ENCODE measurements around the gene ZNF280B. TPM values are rescaled to one million over a fixed set of nuclear protein-coding genes. Genes with fewer than 3 reads are reported as not detected.

Gene ZNF280B
- total and polyA plus RNA-seq, 9 of the 15 experiments (the other 6 are each of a cell fraction or from before 2014, with no cell fraction given): 7.7 to 29.9 (median 20.0) TPM

GRCh38 chr22:22452996-22453686, 55.4 kb downstream of the ZNF280B start:
- no peaks in the 10 kb centered on the region for H3K9me3 ChIP-seq (replicated peaks; ENCODE audit: control insufficient read depth, insufficient read depth, low read depth, low read length)
- ATAC-seq (no peak), FAIRE-seq (no peak), DNase-seq (ENCODE audit: extremely low read depth in 1 of 4, low spot score in 3 of 4) (no peak)
- CTCF ChIA-PET (ENCODE audit: low intra/inter-chr PET ratio): no interaction called here
- H3K27ac ChIP-seq (ENCODE audit: extremely low read depth, low read depth, low read length): no peak overlapping the region
- H3K9ac ChIP-seq (ENCODE audit: insufficient read depth in 1 of 2, low read depth in 2 of 2, low read length in 2 of 2): no peak overlapping the region
- under 1% methylated on average over 6 of the region's 6 CpGs for WGBS (ENCODE audit: insufficient coverage, low coverage, missing lambda C conversion rate)
- H4K20me1 ChIP-seq (replicated peaks; ENCODE audit: control insufficient read depth, insufficient read depth, low read length): no peaks in the 10 kb centered on the region
- no peak overlapping the region for H3K4me2 ChIP-seq (ENCODE audit: insufficient read depth, low read length)
- intact Hi-C loops (cut with micrococcal nuclease): no loop called here
- H3K27me3 ChIP-seq (ENCODE audit: control insufficient read depth in 2 of 2, insufficient read depth in 2 of 2, low read length in 2 of 2): peaks cover 16 to 20% of the 10 kb centered on the region in 2 experiments; a peak in 4 of 5 replicates
- no peaks in the 10 kb centered on the region for H3K79me2 ChIP-seq (ENCODE audit: control insufficient read depth, insufficient read depth, low read length)
- H3K9me1 ChIP-seq (ENCODE audit: control insufficient read depth, insufficient read depth, low read length): no peaks in the 10 kb centered on the region
- no peaks in the 10 kb centered on the region for H3K4me1 ChIP-seq (replicated peaks in 1 of 2; ENCODE audit: control insufficient read depth in 2 of 2, insufficient read depth in 2 of 2, low read length in 2 of 2)
- POLR2A ChIA-PET: interaction anchor here (0.6 kb wide), 1 partner anchor 9 kb away, joined by 3 read pairs; no protein-coding TSS in a partner anchor
- in situ Hi-C loops (cut with MboI): no loop called here
- no peak overlapping the region for H2AFZ ChIP-seq (ENCODE audit: low read depth, low read length)
- no peaks in the 10 kb centered on the region for H3K36me3 ChIP-seq (ENCODE audit: control insufficient read depth, insufficient read depth, low read length)
- BruUV-seq (replicated peaks): no TSS peak
- H3K4me3 ChIP-seq: no peak overlapping the region
- TF ChIP-seq PBX2 (CRISPR knock-in tag; IDR thresholded peaks at IDR 0.05; ENCODE audit: low read depth) (no peak), PBX2 (tag; conservative IDR thresholded peaks at IDR 0.05; ENCODE audit: low read depth) (no peak), FOXJ3 (CRISPR knock-in tag; IDR thresholded peaks at IDR 0.05) (0 out of 2 replicates have a peak, but pooled peaks have one; percentile 17), RERE (CRISPR knock-in tag; IDR thresholded peaks at IDR 0.05; ENCODE audit: borderline replicate concordance) (0 out of 2 replicates have a peak, but pooled peaks have one; percentile 23), ZNF408 (CRISPR knock-in tag; IDR thresholded peaks at IDR 0.05; ENCODE audit: low read depth) (peak; percentile 25; the same call in 1 of the 2 replicates), ZNF512 (tag; IDR thresholded peaks at IDR 0.05) (no peak), ATF2 (CRISPR knock-in tag; IDR thresholded peaks at IDR 0.05) (peak; percentile 44; the same call in 1 of the 2 replicates)

Data from K562 (cell line).